DOHH2 (cell line): Measurements from ENCODE around the gene DCTN2.

ENCODE experiments used
- H3F3A ChIP-seq: fragments of 200-600 bp; sonication (generic), shearing (Covaris generic); 2 replicates; pipeline ENCODE4 v1.6.0; 2016; ENCODE audit warnings: antibody characterized with exemption, mild to moderate bottlenecking; ENCODE audit not compliant: control insufficient read depth, insufficient read depth
- H3K27ac ChIP-seq: fragments of 200-600 bp; sonication (generic); 2 replicates; pipeline ENCODE4 v1.5.1; 2014; ENCODE audit warnings: low read depth, mild to moderate bottlenecking, low read length, moderate library complexity
- H3K27me3 ChIP-seq: fragments of 200-600 bp; sonication (generic); 2 replicates; pipeline ENCODE4 v1.6.1; 2014; ENCODE audit warnings: mild to moderate bottlenecking, low read length, mixed read lengths; ENCODE audit not compliant: control insufficient read depth
- H3K36me3 ChIP-seq: fragments of 200-600 bp; sonication (generic); 2 replicates; pipeline ENCODE4 v1.6.1; 2014; ENCODE audit warnings: mild to moderate bottlenecking, low read length, moderate library complexity, mixed read lengths; ENCODE audit not compliant: control insufficient read depth
- H3K4me1 ChIP-seq: fragments of 200-600 bp; sonication (generic); 2 replicates; pipeline ENCODE4 v1.6.1; 2014; ENCODE audit warnings: mild to moderate bottlenecking, low read length, mixed read lengths; ENCODE audit not compliant: control insufficient read depth
- H3K4me2 ChIP-seq: fragments of 200-600 bp; sonication (generic); 2 replicates; pipeline ENCODE4 v1.6.0; 2014; ENCODE audit warnings: mild to moderate bottlenecking, low read length, moderate library complexity
- H3K4me3 ChIP-seq: fragments of 200-600 bp; sonication (generic); 2 replicates; pipeline ENCODE4 v1.5.1; 2014; ENCODE audit warnings: mild to moderate bottlenecking, low read length, mixed read lengths
- H3K79me2 ChIP-seq: fragments of 200-600 bp; sonication (generic); 2 replicates; pipeline ENCODE4 v1.6.1; 2014; ENCODE audit warnings: mild to moderate bottlenecking, low read length, mixed read lengths; ENCODE audit not compliant: control insufficient read depth
- H3K9me2 ChIP-seq: fragments of 200-600 bp; sonication (generic); replicated peaks from 2 replicates; pipeline ENCODE4 v1.6.1; 2014; ENCODE audit warnings: mild to moderate bottlenecking, low read length, mixed read lengths; ENCODE audit not compliant: control insufficient read depth
- H3K9me3 ChIP-seq: fragments of 200-600 bp; sonication (generic); 2 replicates; pipeline ENCODE4 v1.6.1; 2014; ENCODE audit warnings: antibody characterized with exemption, low read length, mixed read lengths; ENCODE audit not compliant: control insufficient read depth, insufficient read depth
- H4K20me1 ChIP-seq: fragments of 200-600 bp; sonication (generic); 2 replicates; pipeline ENCODE4 v1.6.0; 2014; ENCODE audit warnings: low read depth, mild to moderate bottlenecking, antibody characterized with exemption, low read length, moderate library complexity; ENCODE audit not compliant: control insufficient read depth, insufficient read depth
- EZH2phosphoT487 ChIP-seq: fragments of 200-600 bp; sonication (generic); IDR thresholded peaks from 2 replicates; pipeline ENCODE4 v1.6.1; 2017; ENCODE audit warnings: borderline replicate concordance, mild to moderate bottlenecking, antibody characterized with exemption, low read length, moderate library complexity, mixed read lengths
- TF ChIP-seq, protein P1 (sequence below): fragments of 200-600 bp; sonication (generic); IDR thresholded peaks from one replicate; pipeline ENCODE4 v1.5.1; 2014; ENCODE audit warnings: antibody characterized with exemption, mild to moderate bottlenecking, low read depth, low read length; ENCODE audit not compliant: poor library complexity, severe bottlenecking

The DCTN2 gene

DNA sequence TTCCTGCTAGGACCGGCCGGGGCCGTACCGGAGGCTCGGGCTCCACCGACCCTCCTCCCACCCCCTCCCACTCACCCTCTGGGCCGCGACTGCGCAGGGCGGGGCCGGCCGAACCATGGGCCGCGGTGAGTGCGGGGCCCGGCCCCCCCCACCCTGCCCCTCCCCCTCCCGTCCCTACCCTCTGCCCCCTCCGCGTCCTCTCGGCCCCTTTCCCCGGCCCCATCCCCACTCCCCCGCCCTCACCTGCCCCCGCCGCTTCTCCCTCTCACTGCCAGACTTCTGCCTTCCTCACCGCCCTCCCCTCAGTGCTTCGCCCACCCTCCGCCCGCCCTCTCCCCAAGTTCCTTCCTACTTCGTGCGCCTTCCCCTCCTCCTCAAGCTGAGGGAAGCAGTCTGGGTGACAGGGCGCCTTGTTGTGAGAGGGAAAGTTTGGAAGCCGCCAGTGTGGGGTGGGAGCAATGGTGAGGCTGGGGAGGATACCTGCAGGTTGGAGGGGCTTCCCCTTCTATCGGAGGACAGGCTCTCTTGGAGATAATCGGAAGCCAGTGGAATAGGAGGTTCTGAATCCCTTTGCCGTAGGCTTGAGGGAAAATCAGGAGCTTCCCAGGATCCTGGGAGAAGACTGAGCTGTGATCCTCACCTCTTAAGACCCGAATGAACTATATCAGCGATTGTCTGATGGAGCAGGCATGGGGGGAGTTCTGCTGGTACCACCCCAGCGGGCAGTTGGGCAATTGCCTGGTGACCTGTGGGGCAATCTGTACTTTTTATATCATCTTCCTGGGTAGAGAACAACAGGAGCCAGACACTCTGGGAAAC lies 23.9 kb downstream of the DCTN2 start:
- Histone ChIP-seq H3K27me3 (no peaks in the 10 kb centered on the region), H3K9me2 (no peaks in the 10 kb centered on the region), H3K9me3 (no peaks in the 10 kb centered on the region), H3K4me1 (peaks cover 46% of the 10 kb centered on the region), H3K4me3 (peak overlapping the region; percentile 84), H3F3A (peaks cover 15% of the 10 kb centered on the region), H3K36me3 (peaks cover 66% of the 10 kb centered on the region), H3K4me2 (peak overlapping the region; percentile 92), H3K79me2 (peaks cover 48% of the 10 kb centered on the region), H4K20me1 (peaks cover 8% of the 10 kb centered on the region), H3K27ac (peak overlapping the region; percentile 97)
- TF ChIP-seq, protein P1, sequence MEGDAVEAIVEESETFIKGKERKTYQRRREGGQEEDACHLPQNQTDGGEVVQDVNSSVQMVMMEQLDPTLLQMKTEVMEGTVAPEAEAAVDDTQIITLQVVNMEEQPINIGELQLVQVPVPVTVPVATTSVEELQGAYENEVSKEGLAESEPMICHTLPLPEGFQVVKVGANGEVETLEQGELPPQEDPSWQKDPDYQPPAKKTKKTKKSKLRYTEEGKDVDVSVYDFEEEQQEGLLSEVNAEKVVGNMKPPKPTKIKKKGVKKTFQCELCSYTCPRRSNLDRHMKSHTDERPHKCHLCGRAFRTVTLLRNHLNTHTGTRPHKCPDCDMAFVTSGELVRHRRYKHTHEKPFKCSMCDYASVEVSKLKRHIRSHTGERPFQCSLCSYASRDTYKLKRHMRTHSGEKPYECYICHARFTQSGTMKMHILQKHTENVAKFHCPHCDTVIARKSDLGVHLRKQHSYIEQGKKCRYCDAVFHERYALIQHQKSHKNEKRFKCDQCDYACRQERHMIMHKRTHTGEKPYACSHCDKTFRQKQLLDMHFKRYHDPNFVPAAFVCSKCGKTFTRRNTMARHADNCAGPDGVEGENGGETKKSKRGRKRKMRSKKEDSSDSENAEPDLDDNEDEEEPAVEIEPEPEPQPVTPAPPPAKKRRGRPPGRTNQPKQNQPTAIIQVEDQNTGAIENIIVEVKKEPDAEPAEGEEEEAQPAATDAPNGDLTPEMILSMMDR, result no peak
- no peak for TF ChIP-seq EZH2phosphoT487

DNA sequence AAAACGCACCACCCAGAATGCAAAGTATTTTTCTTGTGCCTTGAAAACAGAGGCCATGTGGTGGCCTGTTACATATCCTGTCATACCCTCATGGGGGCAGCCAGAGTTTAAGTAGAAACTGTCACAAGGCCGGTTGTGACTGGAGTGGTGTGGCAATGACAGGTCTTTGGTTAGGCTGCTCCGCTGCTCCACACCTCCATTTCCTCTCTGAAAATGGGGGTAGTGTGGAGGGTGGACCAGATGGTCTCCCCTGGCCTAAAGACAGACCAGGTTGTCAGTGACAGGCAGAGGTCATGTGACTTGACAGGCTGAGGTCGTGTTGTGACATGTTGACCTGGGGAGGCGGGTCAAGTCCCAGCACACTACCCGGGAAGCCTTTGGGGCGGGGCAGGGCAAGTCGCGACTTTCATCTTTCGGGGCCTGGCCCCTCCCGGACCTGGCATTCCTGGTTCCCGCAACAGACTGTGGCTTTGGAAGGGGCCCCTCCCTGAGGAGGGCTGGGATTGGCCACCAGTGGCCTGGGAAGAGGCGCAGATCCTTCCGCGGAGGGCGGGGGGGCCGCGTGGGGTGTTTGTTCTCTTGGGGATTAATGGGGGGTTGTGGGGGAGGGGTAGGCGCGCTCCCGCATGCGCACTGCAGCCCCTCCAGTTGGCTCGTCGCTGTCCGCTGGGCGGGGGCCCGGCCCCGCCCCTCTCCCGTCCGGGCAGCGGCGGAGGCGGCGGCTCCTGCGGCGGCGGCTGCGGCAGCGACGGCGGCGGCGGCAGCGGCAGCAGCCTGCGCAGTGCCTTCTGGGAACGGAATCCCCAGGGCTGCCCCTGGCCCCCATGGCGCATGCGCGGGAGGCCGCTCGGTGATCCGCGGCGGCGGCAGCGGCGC lies 24.7 kb downstream of the DCTN2 start, which contains the start of gene MBD6:
TSS of gene MBD6 (plus strand) at position 814 of the 876 bp plus-strand sequence. CDS start 1,480 bp downstream, outside the sequence.
- Histone ChIP-seq H3F3A (peaks cover 18% of the 10 kb centered on the region), H3K9me3 (no peaks in the 10 kb centered on the region), H3K4me1 (peaks cover 55% of the 10 kb centered on the region), H3K79me2 (peaks cover 56% of the 10 kb centered on the region), H3K4me2 (peak within 1 kb of the TSS; percentile 92), H3K9me2 (no peaks in the 10 kb centered on the region), H3K27me3 (no peaks in the 10 kb centered on the region), H3K36me3 (peaks cover 66% of the 10 kb centered on the region), H3K4me3 (peak within 1 kb of the TSS; percentile 84), H4K20me1 (peaks cover 8% of the 10 kb centered on the region), H3K27ac (peak within 1 kb of the TSS; percentile 97)
- TF ChIP-seq, protein P1, result no peak
- no peak for TF ChIP-seq EZH2phosphoT487

DNA sequence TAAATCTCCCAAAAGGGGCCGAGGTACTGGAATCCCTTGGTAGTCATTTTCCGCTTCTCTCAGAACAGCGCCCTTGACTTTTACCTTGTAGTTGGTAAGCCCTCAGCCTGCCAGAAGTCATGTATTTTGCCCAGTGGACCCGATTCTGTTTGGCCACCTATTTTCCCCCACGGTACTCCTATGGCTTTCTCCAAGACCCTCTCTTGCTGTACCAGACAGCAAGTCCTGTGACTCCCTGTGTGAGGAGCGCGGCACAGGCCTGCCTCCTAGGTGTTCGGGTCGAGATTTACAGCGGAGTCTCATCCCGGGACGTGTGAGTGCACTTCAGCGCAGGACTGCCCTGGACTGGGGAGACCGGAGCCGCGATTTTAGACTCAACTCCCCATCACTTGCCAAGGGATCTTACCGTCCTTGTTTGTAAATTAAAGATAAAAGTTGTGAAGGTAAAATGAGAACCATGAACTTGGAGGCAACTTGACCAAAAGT lies 25.4 kb downstream of the DCTN2 start:
- H3K36me3 ChIP-seq, result peaks cover 66% of the 10 kb centered on the region
- TF ChIP-seq EZH2phosphoT487, result no peak
- TF ChIP-seq, protein P1, result peak; percentile 7

More for the DNA sequence above, 25.4 kb downstream of the DCTN2 start:
- Histone ChIP-seq H3K4me3 (peak overlapping the region; percentile 84), H3K4me2 (peak overlapping the region; percentile 87), H3K9me2 (no peaks in the 10 kb centered on the region), H3K4me1 (peaks cover 56% of the 10 kb centered on the region), H3K9me3 (no peaks in the 10 kb centered on the region), H4K20me1 (peaks cover 8% of the 10 kb centered on the region), H3K27ac (peak overlapping the region; percentile 97), H3K79me2 (peaks cover 62% of the 10 kb centered on the region), H3F3A (peaks cover 22% of the 10 kb centered on the region), H3K27me3 (no peaks in the 10 kb centered on the region)
